Uterus (tissue), 4 donors: Measurements from ENCODE around the gene DCAF4. TPM values are rescaled to one million over a fixed set of nuclear protein-coding genes. Genes with fewer than 3 reads are reported as not detected.

Experiments used
- DNase-seq, 2 donors: peaks; one replicate each; pipeline ENCODE4 v3.0.0-alpha.2; 2019 to 2020
- H3K27ac ChIP-seq, 2 donors: fragments of 200-600 bp; sonication (generic); 1 replicate in 1 of 2; 2 replicates in 1 of 2; pipeline ENCODE4 v1.5.1; 2016 to 2018
- H3K27me3 ChIP-seq, 2 donors: fragments of 200-600 bp; sonication (generic); one replicate each; pipeline ENCODE4 v1.5.1; 2018 to 2019; ENCODE audit warnings: control low read depth in 1 of 2
- H3K36me3 ChIP-seq, 2 donors: fragments of 200-600 bp; sonication (generic); one replicate each; pipeline ENCODE4 v1.5.1; 2019; ENCODE audit warnings: control low read depth in 1 of 2
- H3K4me1 ChIP-seq, 2 donors: fragments of 200-600 bp; sonication (generic); one replicate each; pipeline ENCODE4 v1.5.1; 2018 to 2019; ENCODE audit warnings: control low read depth in 1 of 2
- H3K4me3 ChIP-seq, 2 donors: fragments of 200-600 bp; sonication (generic); 1 replicate in 1 of 2; 2 replicates in 1 of 2; pipeline ENCODE4 v1.5.1; 2018 to 2019; ENCODE audit warnings: mild to moderate bottlenecking in 1 of 2
- H3K9me3 ChIP-seq, 2 donors: fragments of 200-600 bp; sonication (generic); one replicate each; pipeline ENCODE4 v1.5.1; 2019; ENCODE audit warnings: control low read depth in 1 of 2
- POLR2A ChIP-seq, 2 donors: fragments of 450-650 bp; IDR thresholded peaks; one replicate each; pipeline ENCODE4 v1.6.1; 2016; ENCODE audit warnings: antibody characterized with exemption in 2 of 2, mild to moderate bottlenecking in 1 of 2, moderate library complexity in 1 of 2
- intact Hi-C: fragments of 100-400 bp; cut with DNase I; formaldehyde crosslinking; loops from one replicate; pipeline ENCODE4 v1.15.1; 2023; ENCODE audit warnings: low total_unique reads
- total RNA-seq, 4 donors: library from RNA; depleted of rRNA in 3 of 4; stranded (reverse); fragments of >200 nt in 3 of 4; gene quantifications; one replicate each; pipeline versions ENCODE4 v1.1.0 to v1.2.4, GENCODE V29; 2014 to 2023
- TF ChIP-seq, protein P1 (sequence below), 4 experiments: fragments of 200-600 bp in 2 of 4; fragments of 450-650 bp in 2 of 4; sonication (generic) in 2 of 4; IDR thresholded peaks; one replicate each; pipeline ENCODE4 v1.5.1; 2016 to 2019; ENCODE audit warnings: antibody characterized with exemption in 4 of 4, mild to moderate bottlenecking in 2 of 4, moderate library complexity in 1 of 4
- donor health status: DM: yes; HTN: yes; CAD: no.

The DCAF4 gene
- total RNA-seq, 4 donors from 2014 or later = 12.0 to 14.1 (median 13.7) TPM; not detected in 1

- peak within 1 kb of the TSS; percentile 11 to 23 for H3K27ac ChIP-seq
- intact Hi-C loops = no loop called here
Observed at GRCh38 chr14:72893636-72894322, 32.5 kb upstream of the DCAF4 start, which contains the start of gene DPF3. TSS of gene DPF3 (minus strand) at chr14:72894101. CDS start at chr14:72894088, 13 bp downstream.

DNA sequence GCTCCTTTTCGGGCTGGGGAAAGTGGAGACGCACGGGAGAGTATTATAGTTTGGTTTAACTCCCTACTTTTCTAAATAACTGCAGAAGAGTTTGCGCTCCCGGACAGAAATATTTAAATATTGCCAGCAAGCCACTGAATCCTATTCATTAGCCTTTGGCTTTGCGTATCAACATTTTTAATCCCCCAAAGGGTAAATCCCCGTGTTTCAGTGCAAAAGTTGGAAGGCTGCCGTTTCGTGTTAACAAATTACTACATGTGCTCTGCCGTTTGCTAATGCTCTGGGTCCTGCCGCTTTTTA, 32.0 kb upstream of the DCAF4 start:
- Histone ChIP-seq H3K4me3 (peak overlapping the region; percentile 54 to 71), H3K27ac (peak overlapping the region in 1 of 2 donors; percentile 23), H3K4me1 (peaks cover 0 to 10% of the 10 kb centered on the region in 2 donors), H3K9me3 (no peaks in the 10 kb centered on the region), H3K27me3 (peaks cover 0 to 29% of the 10 kb centered on the region in 2 donors), H3K36me3 (no peaks in the 10 kb centered on the region)
- no peak for DNase-seq
- no peak for TF ChIP-seq POLR2A (IDR thresholded peaks at IDR 0.05)
- TF ChIP-seq, protein P1, sequence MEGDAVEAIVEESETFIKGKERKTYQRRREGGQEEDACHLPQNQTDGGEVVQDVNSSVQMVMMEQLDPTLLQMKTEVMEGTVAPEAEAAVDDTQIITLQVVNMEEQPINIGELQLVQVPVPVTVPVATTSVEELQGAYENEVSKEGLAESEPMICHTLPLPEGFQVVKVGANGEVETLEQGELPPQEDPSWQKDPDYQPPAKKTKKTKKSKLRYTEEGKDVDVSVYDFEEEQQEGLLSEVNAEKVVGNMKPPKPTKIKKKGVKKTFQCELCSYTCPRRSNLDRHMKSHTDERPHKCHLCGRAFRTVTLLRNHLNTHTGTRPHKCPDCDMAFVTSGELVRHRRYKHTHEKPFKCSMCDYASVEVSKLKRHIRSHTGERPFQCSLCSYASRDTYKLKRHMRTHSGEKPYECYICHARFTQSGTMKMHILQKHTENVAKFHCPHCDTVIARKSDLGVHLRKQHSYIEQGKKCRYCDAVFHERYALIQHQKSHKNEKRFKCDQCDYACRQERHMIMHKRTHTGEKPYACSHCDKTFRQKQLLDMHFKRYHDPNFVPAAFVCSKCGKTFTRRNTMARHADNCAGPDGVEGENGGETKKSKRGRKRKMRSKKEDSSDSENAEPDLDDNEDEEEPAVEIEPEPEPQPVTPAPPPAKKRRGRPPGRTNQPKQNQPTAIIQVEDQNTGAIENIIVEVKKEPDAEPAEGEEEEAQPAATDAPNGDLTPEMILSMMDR (IDR thresholded peaks at IDR 0.05) = no peak
- intact Hi-C loops = no loop called here

More at GRCh38 chr14:72893636-72894322, 32.5 kb upstream of the DCAF4 start, which contains the start of gene DPF3:
- Histone ChIP-seq H3K4me1 (peaks cover 0 to 10% of the 10 kb centered on the region in 2 donors), H3K4me3 (peak within 1 kb of the TSS; percentile 54 to 71), H3K27me3 (peaks cover 0 to 31% of the 10 kb centered on the region in 2 donors), H3K36me3 (no peaks in the 10 kb centered on the region), H3K9me3 (no peaks in the 10 kb centered on the region)
- DNase-seq = peak; percentile 91
- TF ChIP-seq POLR2A (IDR thresholded peaks at IDR 0.05) = peak; percentile 15 to 63
- TF ChIP-seq, protein P1 (IDR thresholded peaks at IDR 0.05) = no peak

- Histone ChIP-seq H3K9me3 (no peaks in the 10 kb centered on the region), H3K4me1 (peaks cover 0 to 10% of the 10 kb centered on the region in 2 donors), H3K27ac (no peak overlapping the region), H3K27me3 (peaks cover 0 to 23% of the 10 kb centered on the region in 2 donors), H3K36me3 (no peaks in the 10 kb centered on the region), H3K4me3 (peak overlapping the region; percentile 54 to 71)
- intact Hi-C loops = no loop called here
- TF ChIP-seq POLR2A (IDR thresholded peaks at IDR 0.05) = no peak
- TF ChIP-seq, protein P1 (IDR thresholded peaks at IDR 0.05) = no peak
- DNase-seq = no peak
Observed at GRCh38 chr14:72894623-72895378, 31.5 kb upstream of the DCAF4 start.

- TF ChIP-seq, protein P1 (IDR thresholded peaks at IDR 0.05) = no peak
- no peak for TF ChIP-seq POLR2A (IDR thresholded peaks at IDR 0.05)
- intact Hi-C loops = no loop called here
- no peak for DNase-seq
Observed at GRCh38 chr14:72898448-72898847, 27.8 kb upstream of the DCAF4 start.

DNA sequence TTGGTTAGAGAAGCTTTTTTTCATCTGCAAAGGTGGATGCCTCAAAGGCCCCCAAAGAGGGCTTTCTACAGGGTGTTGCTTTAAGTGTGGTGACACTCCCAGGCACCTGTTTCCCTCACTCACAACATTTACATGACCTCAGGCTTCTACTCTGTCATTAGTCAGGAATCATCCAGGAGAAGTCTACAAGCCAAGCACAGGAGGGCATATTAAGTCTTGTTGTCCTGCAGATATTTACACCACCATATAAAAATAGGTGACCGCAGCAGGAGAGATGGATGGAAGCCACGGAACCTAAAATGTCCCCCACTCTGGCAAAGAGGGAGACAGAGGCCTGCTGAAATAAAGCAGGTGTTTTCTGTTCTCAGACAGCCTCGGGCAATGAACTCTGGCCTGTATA, 24.9 kb upstream of the DCAF4 start:
- no peak for TF ChIP-seq POLR2A (IDR thresholded peaks at IDR 0.05)
- TF ChIP-seq, protein P1 (IDR thresholded peaks at IDR 0.05) = no peak
- Histone ChIP-seq H3K27me3 (no peaks in the 10 kb centered on the region), H3K4me1 (no peaks in the 10 kb centered on the region), H3K27ac (no peak overlapping the region), H3K36me3 (no peaks in the 10 kb centered on the region), H3K4me3 (no peak overlapping the region), H3K9me3 (no peaks in the 10 kb centered on the region)
- intact Hi-C loops = loop anchor here (5.0 kb wide), 1 partner anchor 384 kb away; no protein-coding TSS in a partner anchor
- DNase-seq = no peak

More at GRCh38 chr14:72898448-72898847, 27.8 kb upstream of the DCAF4 start:
- H3K4me3 ChIP-seq = no peak overlapping the region
- no peak overlapping the region for H3K27ac ChIP-seq
- peaks cover 0 to 10% of the 10 kb centered on the region in 2 donors for H3K4me1 ChIP-seq
- no peaks in the 10 kb centered on the region for H3K9me3 ChIP-seq
- no peaks in the 10 kb centered on the region for H3K36me3 ChIP-seq
- peaks cover 0 to 8% of the 10 kb centered on the region in 2 donors for H3K27me3 ChIP-seq
